GM19372 (cell line): ENCODE data around the gene CRIP2.

ENCODE experiments used
- ATAC-seq: cut with Tn5 transposase; IDR thresholded peaks from one replicate; pipeline ENCODE4 v1.9.1; 2021; ENCODE audit warnings: mild to moderate bottlenecking, low read depth, moderate library complexity; ENCODE audit not compliant: unreplicated experiment

CRIP2 gene

GRCh38 chr14:105519946-105520698 lies 45.5 kb downstream of the CRIP2 start:
- no peak for ATAC-seq

GRCh38 chr14:105525326-105525725 lies 50.7 kb downstream of the CRIP2 start:
- ATAC-seq, result no peak

- ATAC-seq, result no peak
Observed at GRCh38 chr14:105525861-105526775, 51.5 kb downstream of the CRIP2 start, which contains the start of gene TMEM121. TMEM121 (plus strand) TSS chr14:105526583; CDS start chr14:105528835, 2,252 bp downstream.

GRCh38 chr14:105526776-105527380 lies 52.3 kb downstream of the CRIP2 start:
- ATAC-seq, result no peak

- no peak for ATAC-seq
Observed at GRCh38 chr14:105527381-105527825, 52.8 kb downstream of the CRIP2 start.

GRCh38 chr14:105527826-105528585 lies 53.4 kb downstream of the CRIP2 start:
- ATAC-seq, result peak; percentile 61

- ATAC-seq, result no peak
Observed at GRCh38 chr14:105528586-105529318, 54.1 kb downstream of the CRIP2 start.

GRCh38 chr14:105529319-105529568 lies 54.6 kb downstream of the CRIP2 start:
- ATAC-seq, result no peak
